Ammon's horn (tissue), 1 donor: ENCODE results near the gene BPIFB1.
A peak's percentile ranks its signal among the peaks of the same experiment; 100 is the strongest.

Experiments used
- DNase-seq: peaks from one replicate; pipeline ENCODE4 v3.0.0-alpha.2; 2016; ENCODE audit warnings: low spot score

BPIFB1 gene

GRCh38 chr20:33296206-33296605 lies 13.2 kb downstream of the BPIFB1 start:
- no peak for DNase-seq

- DNase-seq = no peak
These were observed 15.4 kb downstream of the BPIFB1 start for GRCh38 chr20:33298391-33298790.

- peak; percentile 68 for DNase-seq
These were observed 16.1 kb downstream of the BPIFB1 start for GRCh38 chr20:33299111-33299603.

- no peak for DNase-seq
These were observed 18.3 kb downstream of the BPIFB1 start for GRCh38 chr20:33301192-33301930.

GRCh38 chr20:33303595-33303994 lies 20.6 kb downstream of the BPIFB1 start:
- no peak for DNase-seq

- DNase-seq = no peak
These were observed 21.0 kb downstream of the BPIFB1 start for GRCh38 chr20:33304046-33304445.

GRCh38 chr20:33305589-33306057 lies 22.6 kb downstream of the BPIFB1 start:
- no peak for DNase-seq

- no peak for DNase-seq
These were observed 23.2 kb downstream of the BPIFB1 start for GRCh38 chr20:33306228-33306627.

GRCh38 chr20:33306807-33307206 lies 23.8 kb downstream of the BPIFB1 start:
- no peak for DNase-seq

- DNase-seq = no peak
These were observed 25.7 kb downstream of the BPIFB1 start for GRCh38 chr20:33308668-33309067.

- no peak for DNase-seq
These were observed 26.6 kb downstream of the BPIFB1 start for GRCh38 chr20:33309631-33310030.

GRCh38 chr20:33310327-33310899 lies 27.4 kb downstream of the BPIFB1 start:
- no peak for DNase-seq

GRCh38 chr20:33311011-33311410 lies 28.0 kb downstream of the BPIFB1 start:
- no peak for DNase-seq

- no peak for DNase-seq
These were observed 29.0 kb downstream of the BPIFB1 start for GRCh38 chr20:33311996-33312395.

GRCh38 chr20:33312583-33312982 lies 29.6 kb downstream of the BPIFB1 start:
- no peak for DNase-seq

- no peak for DNase-seq
These were observed 30.8 kb downstream of the BPIFB1 start for GRCh38 chr20:33313686-33314314.

- DNase-seq = no peak
These were observed 33.3 kb downstream of the BPIFB1 start for GRCh38 chr20:33316343-33316742.

- DNase-seq = no peak
These were observed 33.9 kb downstream of the BPIFB1 start for GRCh38 chr20:33316958-33317357.

- no peak for DNase-seq
These were observed 34.5 kb downstream of the BPIFB1 start for GRCh38 chr20:33317424-33318095.

- DNase-seq = no peak
These were observed 35.0 kb downstream of the BPIFB1 start for GRCh38 chr20:33318096-33318429.

- DNase-seq = no peak
These were observed 37.0 kb downstream of the BPIFB1 start for GRCh38 chr20:33320006-33320405.

GRCh38 chr20:33322456-33322855 lies 39.4 kb downstream of the BPIFB1 start:
- no peak for DNase-seq

- DNase-seq = no peak
These were observed 40.2 kb downstream of the BPIFB1 start for GRCh38 chr20:33323236-33323635.
